GM19025 (cell line): ENCODE measurements around the gene LHX6.

Source experiments
- ATAC-seq: cut with Tn5 transposase; IDR thresholded peaks from one replicate; pipeline ENCODE4 v1.9.1; 2021; ENCODE audit warnings: mild to moderate bottlenecking, low read depth, moderate library complexity; ENCODE audit not compliant: unreplicated experiment

LHX6 gene

DNA sequence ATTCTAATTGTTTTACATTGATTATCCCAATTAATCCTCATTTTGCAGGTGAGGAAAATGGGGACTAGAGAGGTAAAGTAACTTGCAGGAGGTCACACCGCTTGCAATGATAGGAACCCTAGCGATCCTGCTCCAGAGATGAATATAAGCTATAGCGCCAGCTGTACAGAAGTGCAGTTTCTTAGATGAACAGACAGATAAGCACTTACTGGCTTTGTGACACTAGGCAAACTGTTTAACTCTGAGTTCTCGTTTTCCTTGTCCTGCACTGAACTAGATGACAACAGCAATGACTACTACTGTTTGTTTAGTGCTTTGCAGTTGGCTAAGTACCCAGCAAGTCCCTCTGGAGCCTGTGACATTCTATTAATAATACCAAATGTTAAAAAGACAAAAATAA is 11.1 kb downstream of the LHX6 start:
- no peak for ATAC-seq

DNA sequence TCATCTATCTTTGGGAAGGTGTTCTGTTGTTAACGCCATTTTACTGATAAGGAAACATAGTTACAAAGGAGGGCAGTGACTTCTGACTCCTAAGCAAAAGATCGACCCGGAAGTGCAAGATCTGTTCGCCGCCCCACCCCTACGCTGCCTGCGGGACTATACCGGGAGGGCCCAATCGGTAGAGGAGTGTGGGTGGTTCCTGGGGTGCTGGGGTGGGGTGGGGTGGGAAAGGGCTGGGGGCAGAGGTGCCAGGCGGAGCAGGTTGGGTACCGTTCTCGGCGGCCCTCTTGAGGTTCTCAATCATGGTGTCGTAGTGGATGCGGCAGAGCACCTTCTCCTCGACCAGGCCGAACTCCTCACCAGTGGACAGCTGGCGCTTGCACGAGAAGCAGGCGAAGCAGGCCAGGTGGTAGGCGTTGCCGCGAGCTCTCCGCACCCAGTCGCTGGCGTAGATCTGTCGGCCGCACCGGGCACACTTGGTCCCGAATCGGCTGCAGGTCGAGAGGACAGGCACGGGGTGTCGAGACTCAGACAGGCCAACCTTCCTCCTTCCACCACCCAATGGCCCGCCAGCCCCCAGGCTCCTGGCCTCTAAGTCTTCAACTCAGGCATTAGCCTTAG is 11.8 kb downstream of the LHX6 start:
- ATAC-seq: no peak

DNA sequence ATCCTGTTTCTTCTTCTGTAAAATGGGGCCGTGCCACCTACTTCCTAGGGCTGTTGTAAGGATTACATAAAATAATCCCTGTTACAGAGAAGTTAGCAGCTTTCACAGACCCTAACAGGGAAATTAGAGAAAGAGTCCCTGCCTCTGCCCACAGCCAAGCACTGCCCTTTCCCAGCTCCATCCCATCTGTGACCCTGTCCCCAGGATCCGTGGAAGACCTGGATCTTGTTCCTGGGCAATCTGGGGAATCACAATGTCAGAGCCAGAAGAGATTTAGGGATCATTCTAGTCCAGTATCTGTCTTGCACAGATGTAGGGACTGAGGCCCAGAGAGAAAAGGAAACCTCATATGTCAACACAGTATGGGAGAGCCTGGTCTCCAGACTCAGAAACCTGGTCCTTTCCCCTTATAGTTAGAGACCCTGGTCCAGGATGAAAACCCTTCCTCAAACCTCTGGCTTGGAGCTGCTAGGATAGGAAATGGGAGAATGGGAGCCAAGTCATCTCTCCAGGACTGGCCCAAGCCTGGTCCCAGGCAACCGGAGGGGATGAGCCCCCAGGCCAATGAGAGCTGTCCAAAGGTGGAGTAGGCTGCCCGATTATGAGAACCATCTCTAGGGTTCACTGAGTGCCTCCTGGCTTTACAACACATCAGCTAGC is 12.5 kb downstream of the LHX6 start:
- no peak for ATAC-seq

DNA sequence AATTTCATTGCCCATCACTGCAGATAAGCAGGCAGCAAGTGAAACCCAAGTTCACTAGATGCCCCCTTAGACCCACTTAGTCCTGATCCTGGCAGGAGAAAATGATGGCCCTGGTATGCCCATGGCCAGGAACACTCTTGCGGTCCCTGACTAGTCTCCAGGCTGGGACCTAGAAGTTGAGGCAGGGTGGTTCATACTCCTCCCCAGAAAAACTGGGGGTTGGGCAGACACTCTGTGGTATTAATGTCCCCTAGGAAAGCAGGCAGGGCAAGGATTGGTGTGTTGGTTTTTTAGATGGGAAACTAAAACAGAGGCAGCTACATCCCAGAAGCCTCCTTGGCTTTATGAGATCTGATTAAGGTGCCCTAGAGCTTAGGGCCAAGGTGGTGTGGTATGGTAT is 13.1 kb downstream of the LHX6 start:
- ATAC-seq: no peak

DNA sequence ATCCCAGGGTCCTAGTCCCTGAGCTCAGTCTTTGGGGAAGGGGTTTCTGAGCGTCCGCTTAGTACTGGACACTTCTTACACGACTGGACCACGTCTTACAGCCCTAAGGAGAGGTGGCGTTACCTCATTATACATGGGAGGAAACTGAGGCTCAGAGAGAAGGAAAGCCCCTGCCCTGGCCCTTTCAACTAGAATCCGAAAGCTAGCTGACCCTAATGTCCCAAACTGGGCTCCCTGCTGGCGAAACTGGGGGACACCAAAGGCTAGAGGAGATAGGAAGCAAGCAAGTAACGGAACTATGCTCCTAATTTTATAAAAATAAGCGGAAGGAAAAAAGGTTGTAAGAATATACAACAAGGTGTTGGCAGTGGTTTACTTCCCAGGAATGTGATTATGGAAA is 14.2 kb downstream of the LHX6 start:
- ATAC-seq: no peak

DNA sequence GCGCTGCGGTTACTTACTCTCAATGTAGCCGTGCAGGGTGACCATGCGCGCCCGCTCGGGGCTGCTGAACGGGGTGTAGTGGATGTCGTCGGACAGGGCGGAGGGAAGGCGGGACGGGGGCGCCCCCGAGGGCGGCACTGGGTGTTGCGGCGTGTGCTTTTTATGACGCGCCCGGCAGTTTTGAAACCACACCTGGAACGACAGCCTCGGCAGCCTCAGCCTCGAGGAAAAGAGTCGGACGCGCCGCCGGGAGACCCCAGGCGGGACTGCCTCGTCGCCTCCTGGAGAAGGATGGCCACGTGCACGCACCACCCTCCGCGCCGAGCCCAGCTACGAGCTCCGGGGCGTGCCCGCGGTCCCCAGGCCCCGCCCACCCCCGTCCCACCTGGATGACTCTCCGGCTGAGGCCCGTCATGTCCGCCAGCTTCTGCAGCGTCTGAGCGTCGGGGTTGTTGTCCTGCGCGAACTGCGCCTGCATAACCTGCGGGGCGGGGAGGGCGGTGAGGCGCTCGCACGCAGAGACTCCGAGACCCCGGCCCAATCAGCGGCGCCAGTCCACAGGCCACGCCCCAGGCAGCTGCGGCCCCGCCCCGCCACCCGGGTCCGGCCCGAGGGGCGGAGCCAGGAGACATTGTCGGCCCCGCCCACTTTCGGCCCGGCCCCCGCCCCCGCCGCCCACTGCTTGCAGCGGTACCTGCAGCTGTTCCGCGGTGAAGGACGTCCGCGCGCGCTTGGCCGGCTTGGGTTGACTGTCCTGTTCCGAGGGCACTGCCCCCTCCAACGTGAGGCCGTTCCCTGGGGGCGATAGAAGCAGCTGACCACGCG is 15.0 kb downstream of the LHX6 start:
- no peak for ATAC-seq

DNA sequence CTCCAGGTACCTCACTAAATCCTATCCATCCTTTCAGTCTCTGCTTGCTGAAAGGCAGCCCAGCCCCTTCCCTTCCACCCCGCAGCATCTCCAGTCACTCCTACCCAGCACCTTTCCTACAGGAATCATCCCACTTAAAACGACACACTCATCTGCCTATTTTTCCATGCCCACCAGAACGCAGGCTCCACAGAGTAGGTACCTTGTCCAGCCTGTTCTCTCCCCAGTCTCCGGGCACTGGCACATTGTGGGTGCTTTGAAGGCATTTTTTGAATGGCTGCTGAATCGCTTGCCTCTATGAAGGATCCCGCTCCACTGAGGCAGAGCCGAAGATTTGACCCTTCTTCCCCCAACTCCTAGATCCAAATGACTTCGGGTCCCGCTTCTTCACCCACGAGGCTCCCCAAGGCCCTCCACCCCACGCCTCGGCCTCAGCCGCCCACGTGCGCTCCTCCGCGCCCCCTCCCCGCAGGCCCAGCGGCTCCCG is 15.6 kb downstream of the LHX6 start:
- no peak for ATAC-seq

DNA sequence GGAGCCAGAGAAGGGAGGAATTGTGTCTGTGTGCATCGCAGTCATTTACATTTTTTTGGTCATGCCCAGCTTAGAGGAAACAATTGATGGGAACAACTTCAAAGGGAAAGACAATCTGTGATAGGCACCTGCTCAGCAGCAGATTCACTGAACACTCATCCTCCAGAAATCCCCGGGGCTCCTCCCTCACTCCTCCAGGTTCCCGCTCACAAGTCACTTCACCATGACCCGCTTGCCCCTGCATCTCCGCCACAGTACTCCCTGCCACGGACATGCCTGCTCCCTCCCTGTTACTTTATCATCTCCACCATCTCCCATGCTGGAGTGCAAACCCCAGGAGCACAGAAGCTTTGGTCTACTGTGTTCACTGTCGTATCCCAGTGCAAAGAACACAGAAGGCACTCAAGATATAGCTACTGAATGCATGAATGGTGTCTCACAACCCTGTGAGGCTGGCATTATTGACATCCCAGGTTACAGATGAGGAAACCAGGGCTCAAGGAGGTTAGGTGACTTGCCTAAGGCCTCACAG is 16.2 kb downstream of the LHX6 start:
- ATAC-seq: no peak

DNA sequence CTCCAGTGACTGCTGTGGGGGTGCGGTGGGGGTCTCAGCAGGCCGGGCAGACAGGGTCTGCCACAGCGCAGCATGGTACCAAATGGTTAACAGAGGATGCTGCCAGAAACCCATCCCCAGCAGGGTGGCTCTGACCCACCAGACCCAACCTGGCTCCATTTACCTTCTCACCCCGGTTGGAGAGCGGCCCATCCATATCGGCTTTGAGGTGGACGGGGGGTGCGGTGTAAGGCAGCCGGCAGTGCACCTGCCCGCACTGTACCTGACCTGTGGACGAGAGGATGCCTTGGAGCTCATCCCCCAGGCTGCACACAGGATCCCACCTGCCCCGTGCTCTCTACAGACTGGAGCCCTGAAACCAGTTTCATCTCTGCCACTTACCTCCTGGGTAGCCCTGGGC is 19.3 kb downstream of the LHX6 start:
- no peak for ATAC-seq

DNA sequence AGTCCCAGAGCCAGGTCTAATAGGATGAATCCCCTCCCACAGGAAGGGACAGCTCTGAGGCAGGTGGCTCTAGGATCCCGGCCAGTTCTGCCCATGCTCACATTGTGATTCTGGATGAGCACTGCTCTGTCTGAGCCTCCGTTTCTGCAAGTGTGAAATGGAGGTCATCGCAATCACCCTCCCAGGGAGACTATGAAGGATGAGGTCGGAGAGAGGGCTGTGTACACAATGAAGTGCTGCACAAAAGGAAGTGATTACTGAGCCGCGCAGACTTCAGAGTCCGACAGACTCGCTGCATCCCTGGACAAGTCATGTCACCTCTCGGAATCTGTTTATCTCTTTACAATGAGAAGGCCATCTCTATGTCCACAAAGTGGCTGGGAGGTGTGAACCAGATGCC is 21.7 kb downstream of the LHX6 start:
- no peak for ATAC-seq

DNA sequence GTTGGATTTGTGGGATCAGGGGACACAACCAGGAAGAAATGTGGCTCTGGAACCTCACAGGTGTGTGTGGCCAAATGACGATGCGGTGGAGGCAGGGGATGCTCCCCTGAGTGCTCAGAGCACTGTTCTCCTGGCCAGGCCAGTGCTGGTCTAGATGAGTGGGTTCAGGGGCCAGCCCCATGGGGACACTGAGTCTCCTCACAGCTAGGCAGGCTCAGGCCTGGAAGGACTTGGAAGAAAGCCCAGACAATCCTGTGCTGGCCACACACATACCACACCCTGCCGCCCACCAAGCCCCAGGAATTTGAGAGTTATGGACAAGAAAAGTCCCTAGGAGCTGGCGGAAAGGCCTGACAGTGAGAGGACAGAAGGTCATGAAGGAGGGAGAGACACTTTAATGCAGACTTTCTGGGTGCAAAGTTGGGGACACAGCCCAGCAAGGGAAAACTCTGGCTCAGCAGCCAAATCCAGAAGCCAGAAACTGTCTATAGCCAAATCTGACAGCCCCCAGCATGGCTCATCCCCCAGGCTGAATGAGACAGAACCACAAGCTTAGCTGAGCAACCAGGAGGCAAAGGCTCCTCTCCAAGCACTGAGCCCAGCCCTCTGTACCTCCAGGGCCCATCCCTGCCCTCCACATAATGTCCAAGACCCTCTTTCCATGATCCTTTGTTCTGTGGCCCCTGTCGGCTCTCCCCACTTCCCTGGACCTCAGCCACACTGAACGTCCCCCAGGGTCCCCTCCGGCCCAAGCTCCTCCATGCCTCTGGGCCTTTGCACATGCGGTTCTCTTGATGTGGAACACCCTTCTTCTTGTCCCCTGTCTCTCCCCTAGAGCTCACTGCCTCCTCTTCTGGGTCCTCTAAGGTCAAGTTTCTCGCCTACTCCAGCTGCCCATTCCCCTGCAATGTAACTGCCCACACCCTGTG is 22.4 kb downstream of the LHX6 start:
- no peak for ATAC-seq

DNA sequence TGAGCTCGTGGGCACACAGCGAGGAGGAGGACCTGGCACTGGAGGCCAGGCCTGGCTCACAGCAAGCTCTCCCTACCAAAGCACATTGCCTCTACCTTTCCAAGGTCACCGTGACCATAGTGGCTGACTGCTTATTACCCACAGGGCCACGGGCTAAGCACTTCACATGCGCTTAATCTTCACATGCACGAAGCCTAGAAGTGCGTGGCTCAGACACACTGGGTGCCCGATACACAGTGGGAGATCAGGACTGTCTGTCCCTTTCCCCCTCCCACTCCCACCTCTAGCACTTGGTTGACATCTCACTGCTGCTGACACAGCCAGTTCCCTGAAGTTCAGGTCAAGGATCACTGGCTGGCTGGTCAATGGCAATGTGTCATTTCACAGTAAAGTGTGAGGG is 23.6 kb downstream of the LHX6 start:
- no peak for ATAC-seq

DNA sequence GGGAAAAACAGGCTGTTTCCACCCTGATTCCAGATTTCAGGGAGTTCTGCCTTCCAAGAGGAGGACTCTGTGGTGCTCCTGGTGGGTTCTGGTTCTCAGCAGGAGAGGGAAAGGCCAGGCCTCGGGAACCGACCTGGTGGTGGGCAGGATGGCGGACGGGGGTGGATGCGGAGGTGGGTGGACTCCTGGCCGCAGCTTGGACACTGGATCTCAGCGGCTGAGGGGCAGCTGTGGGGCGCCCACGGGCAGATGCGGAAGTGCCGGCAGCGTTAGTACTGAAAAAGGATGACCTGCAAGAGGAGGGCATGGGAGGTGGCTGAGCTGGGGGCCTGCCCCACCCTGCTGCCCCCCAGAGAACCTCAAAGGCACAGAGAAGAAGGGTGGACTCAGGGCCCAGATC is 24.3 kb downstream of the LHX6 start:
- ATAC-seq: no peak

DNA sequence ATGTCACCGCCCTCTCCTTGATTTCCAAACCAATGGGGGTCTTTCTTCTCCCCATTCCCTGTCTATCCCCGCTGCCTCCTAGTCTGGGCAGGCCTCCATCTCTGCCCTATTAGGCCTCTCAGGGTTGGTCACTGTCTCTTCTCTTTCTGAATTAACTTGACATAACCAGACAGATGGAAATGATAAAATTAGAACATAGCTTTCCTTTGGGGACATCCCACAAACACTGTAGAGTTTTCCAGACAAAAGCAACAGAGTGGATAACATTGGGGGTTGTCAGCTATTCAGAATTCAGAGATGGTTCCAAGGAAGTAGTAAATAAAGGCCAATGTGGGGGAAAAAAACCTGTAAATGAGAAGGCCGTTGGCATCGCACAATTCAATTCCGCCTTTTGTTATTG is 24.7 kb downstream of the LHX6 start:
- ATAC-seq: no peak

DNA sequence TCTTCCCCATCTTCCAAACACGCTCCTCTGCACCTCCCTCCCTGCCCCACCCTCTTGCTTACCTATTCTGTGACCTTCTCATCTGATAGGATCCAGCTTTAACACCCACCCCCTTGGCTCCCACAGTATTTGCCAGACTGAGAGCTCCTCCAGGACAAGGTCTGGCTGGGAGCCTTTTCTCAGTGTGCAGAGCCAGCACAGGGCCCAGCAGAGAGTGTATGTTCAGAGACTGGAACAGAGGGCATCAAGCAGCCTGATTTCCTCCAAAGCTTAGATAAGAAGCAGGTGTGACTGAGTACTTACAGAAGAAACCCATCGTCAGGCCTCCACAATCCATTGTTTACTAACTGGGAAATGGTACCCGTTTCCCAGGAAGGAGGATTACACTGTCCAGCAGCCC is 26.6 kb downstream of the LHX6 start:
- no peak for ATAC-seq

DNA sequence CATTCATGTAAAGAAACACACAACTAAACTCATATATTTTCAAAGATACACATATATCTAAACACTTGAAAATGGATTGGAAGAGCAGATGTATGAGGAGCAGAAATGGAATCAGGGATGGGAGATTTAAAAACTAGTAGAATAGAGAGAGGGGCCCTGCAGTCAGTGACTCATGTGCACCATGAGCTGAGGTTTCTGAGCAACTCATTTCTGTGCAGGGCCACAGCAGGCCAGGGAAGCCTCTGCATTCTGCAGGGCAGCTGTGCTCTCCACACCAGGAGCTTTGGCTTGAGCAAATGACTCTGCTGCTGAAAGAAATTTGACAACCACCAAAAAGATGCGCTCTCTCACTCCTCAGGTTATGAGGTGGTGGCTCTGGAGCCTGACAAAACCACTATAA is 27.1 kb downstream of the LHX6 start:
- no peak for ATAC-seq

DNA sequence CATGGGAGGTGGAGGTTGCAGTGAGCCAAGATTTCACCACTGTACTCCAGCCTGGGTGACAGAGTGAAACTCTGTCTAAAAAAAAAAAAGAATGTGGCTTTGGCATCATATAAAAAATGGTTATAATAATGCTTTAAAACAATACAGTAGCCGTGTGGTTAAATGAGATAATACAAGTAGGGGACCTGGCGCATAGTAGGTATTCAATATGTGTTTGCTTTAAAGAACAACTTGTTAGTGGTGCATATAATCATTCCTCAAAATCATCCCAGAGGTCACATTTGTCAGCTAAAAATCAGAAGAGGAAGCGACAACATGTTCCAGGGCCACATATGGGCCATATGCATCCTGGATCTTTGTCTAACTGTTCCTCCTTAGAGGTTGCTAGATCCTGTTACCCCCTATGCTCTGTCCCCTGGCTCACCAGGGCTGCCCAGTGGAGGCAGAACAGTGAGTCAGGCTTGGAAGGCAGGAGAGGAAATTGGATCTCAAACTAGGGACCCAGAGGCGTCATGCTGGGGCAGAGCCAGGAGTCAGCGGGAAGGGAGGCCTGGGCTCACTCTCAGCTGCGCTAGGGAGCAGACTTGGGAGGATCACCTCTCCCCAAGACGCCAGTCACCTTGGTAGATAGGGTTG is 27.7 kb downstream of the LHX6 start:
- no peak for ATAC-seq

DNA sequence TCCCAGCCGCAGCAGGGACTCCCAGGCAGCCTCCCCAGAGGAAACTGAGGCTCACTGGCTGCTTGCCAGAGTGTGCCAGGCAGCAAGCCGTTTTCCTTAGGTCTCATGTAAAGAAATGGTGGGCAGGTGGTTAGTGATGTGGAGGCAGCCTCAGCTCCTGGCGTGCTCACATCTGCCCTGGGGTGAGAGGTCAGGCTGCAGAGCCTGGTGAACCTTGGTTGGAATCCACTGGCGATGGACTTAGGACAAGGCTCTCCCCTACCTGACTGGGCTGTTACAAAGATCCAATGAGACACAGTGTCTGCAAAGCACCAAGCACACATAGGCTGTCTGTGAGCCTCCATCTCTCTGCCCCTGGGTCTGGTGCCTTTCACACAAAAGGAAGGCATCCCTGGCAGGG is 30.9 kb downstream of the LHX6 start:
- no peak for ATAC-seq

DNA sequence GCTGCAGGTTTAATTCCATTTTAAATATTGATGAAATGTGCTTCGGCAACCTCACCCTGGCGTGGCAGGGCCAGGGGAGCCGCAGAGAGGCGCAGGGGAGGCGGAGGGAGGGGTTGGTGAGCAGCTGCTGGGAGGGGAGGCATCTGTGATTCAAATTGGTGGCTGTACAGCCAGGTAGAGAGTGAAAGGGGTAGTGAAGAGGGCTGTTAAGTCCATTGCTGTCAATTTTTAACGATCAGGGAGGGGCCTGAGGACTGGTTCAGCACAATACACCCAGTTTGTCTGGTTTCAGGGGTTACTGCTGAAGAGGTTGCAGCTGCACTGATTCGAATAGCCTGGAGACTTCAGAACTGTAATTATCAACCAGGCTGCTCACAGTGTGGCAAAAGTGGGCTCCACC is 31.3 kb downstream of the LHX6 start:
- no peak for ATAC-seq

DNA sequence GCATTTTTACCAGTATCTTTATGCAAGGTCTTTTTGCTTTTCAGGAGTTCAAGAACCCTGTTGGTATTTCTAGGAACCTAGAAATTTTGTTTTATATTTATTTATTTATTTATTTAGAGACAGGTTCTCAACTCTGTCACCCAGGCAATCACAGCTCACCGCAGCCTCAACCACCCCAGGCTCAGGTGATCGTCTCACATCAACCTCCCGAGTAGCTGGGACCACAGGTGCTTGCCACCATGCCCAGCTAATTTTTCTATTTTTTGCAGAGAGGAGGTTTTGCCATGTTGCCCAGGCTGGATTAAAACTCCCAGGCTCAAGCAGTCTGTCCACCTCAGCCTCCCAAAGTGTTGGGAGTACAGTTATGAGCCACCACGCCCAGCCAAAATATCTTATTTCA is 32.9 kb downstream of the LHX6 start:
- ATAC-seq: no peak
